GM12878 (cell line): Measurements from ENCODE around the gene CSF1. TPM values are rescaled to one million over a fixed set of nuclear protein-coding genes. Genes with fewer than 3 reads are reported as not detected.

Experiments used
- ATAC-seq: fragments of 200-7000 bp; cut with Tn5 transposase; 3 replicates; pipeline ENCODE4 v1.9.1; 2020; ENCODE audit warnings: mild to moderate bottlenecking, moderate library complexity
- BruUV-seq: library from RNA; stranded (reverse); fragments of 400-500 nt; replicated peaks from 2 replicates; lab custom pipeline; 2021; lab: Mats Ljungman, UMichigan
- CTCF ChIA-PET: fragments of 300-600 bp; sonication (Branson Sonifier 250); formaldehyde crosslinking; extraction: SDS; loops from one replicate; lab custom pipeline; 2021; ENCODE audit warnings: inconsistent platforms; lab: Yijun Ruan, JAX
- POLR2A ChIA-PET: fragments of 350-600 bp; formaldehyde crosslinking; extraction: SDS; loops from one replicate; lab custom pipeline; 2021; ENCODE audit warnings: inconsistent platforms; lab: Charles Lee
- RAD21 ChIA-PET: fragments of 300-600 bp; sonication (Branson Sonifier 250); formaldehyde crosslinking; loops from one replicate; lab custom pipeline; 2023; ENCODE audit warnings: antibody characterized with exemption; ENCODE audit not compliant: unreplicated experiment; lab: Charles Lee
- SMC1A ChIA-PET: fragments of 300-600 bp; sonication (Branson Sonifier 250); formaldehyde crosslinking; loops from one replicate; lab custom pipeline; 2023; ENCODE audit not compliant: unreplicated experiment, uncharacterized antibody; lab: Charles Lee
- DNase-seq: peaks from one replicate; pipeline ENCODE4 v3.0.0-alpha.2; 2011; ENCODE audit warnings: low read depth, low spot score
- FAIRE-seq: peaks from 3 replicates; lab custom pipeline; 2011; peaks lifted over from hg19 to GRCh38; lab: Jason Lieb, UNC
- H2AFZ ChIP-seq: 2 replicates; pipeline ENCODE4 v1.6.0; 2011; ENCODE audit warnings: low read depth, low read length, control low read depth; ENCODE audit not compliant: control insufficient read depth
- H3K27ac ChIP-seq: 2 replicates; pipeline ENCODE4 v1.5.1; 2011; ENCODE audit warnings: control low read depth; ENCODE audit not compliant: control insufficient read depth, insufficient read depth
- H3K27me3 ChIP-seq, 2 experiments: replicated peaks in 1 of 2; 2 replicates each; pipeline versions ENCODE4 v1.6.0 to v1.6.1; 2011; ENCODE audit warnings: low read length in 1 of 2; ENCODE audit not compliant: control insufficient read depth in 2 of 2, insufficient read depth in 2 of 2
- H3K36me3 ChIP-seq, 2 experiments: 2 replicates each; pipeline ENCODE4 v1.5.1; 2011; ENCODE audit warnings: low read length in 1 of 2; ENCODE audit not compliant: control insufficient read depth in 2 of 2, insufficient read depth in 2 of 2
- H3K4me1 ChIP-seq: 2 replicates; pipeline ENCODE4 v1.6.1; 2011; ENCODE audit warnings: mild to moderate bottlenecking, low read length, moderate library complexity, mixed read lengths; ENCODE audit not compliant: control insufficient read depth, insufficient read depth
- H3K4me2 ChIP-seq: 2 replicates; pipeline ENCODE4 v1.6.0; 2011; ENCODE audit warnings: control low read depth; ENCODE audit not compliant: control insufficient read depth, insufficient read depth
- H3K4me3 ChIP-seq: fragments of 200-600 bp; sonication (generic); 2 replicates; pipeline ENCODE4 v1.5.1; 2016
- H3K79me2 ChIP-seq: 2 replicates; pipeline ENCODE4 v1.6.0; 2011; ENCODE audit warnings: low read length; ENCODE audit not compliant: control insufficient read depth, insufficient read depth
- H3K9ac ChIP-seq: 2 replicates; pipeline ENCODE4 v1.8.0; 2011; ENCODE audit warnings: low read length, control low read depth, mixed read lengths; ENCODE audit not compliant: control insufficient read depth, insufficient read depth
- H3K9me3 ChIP-seq: replicated peaks from 3 replicates; pipeline ENCODE4 v1.5.1; 2011; ENCODE audit warnings: mild to moderate bottlenecking, low read length; ENCODE audit not compliant: control insufficient read depth, insufficient read depth
- H4K20me1 ChIP-seq: 2 replicates; pipeline ENCODE4 v1.6.0; 2011; ENCODE audit not compliant: control insufficient read depth, insufficient read depth
- BCLAF1 ChIP-seq: fragments of 450-650 bp; IDR thresholded peaks from 2 replicates; pipeline ENCODE4 v1.6.1; 2017; ENCODE audit warnings: antibody characterized with exemption, mild to moderate bottlenecking, moderate library complexity
- CBX3 ChIP-seq: fragments of 200-600 bp; sonication (generic); IDR thresholded peaks from 2 replicates; pipeline ENCODE4 v1.6.1; 2016; ENCODE audit warnings: low read depth, borderline replicate concordance
- EGR1 ChIP-seq, 2 experiments: IDR thresholded peaks; 1 replicate in 1 of 2; 2 replicates in 1 of 2; pipeline ENCODE4 v1.6.1; 2011 to 2012; ENCODE audit warnings: low read depth in 2 of 2, low read length in 2 of 2, borderline replicate concordance in 1 of 2, mild to moderate bottlenecking in 1 of 2, moderate library complexity in 1 of 2
- IRF4 ChIP-seq: IDR thresholded peaks from 2 replicates; pipeline ENCODE4 v1.6.1; 2011; ENCODE audit warnings: low read depth, low read length
- MTA2 ChIP-seq: fragments of 450-650 bp; IDR thresholded peaks from 2 replicates; pipeline ENCODE4 v1.6.1; 2016; ENCODE audit warnings: low read depth, mild to moderate bottlenecking, moderate library complexity
- MTA3 ChIP-seq: IDR thresholded peaks from 2 replicates; pipeline ENCODE4 v1.6.1; 2012; ENCODE audit warnings: low read length, inconsistent platforms, borderline replicate concordance
- MXI1 ChIP-seq: fragments of 150-350 bp; IDR thresholded peaks from 2 replicates; pipeline ENCODE4 v1.6.1; 2011; ENCODE audit warnings: low read depth, mild to moderate bottlenecking, inconsistent platforms, low read length, improper control_type of control experiment
- RCOR1 ChIP-seq: conservative IDR thresholded peaks from 2 replicates; pipeline ENCODE4 v1.6.1; 2012; ENCODE audit warnings: low read depth, low read length, improper control_type of control experiment
- SIN3A ChIP-seq: IDR thresholded peaks from 2 replicates; pipeline ENCODE4 v1.6.1; 2012; ENCODE audit warnings: low read depth, low read length, improper control_type of control experiment
- SUPT20H ChIP-seq: IDR thresholded peaks from 2 replicates; pipeline ENCODE4 v1.6.1; 2011; ENCODE audit warnings: low read depth, mild to moderate bottlenecking, low read length, moderate library complexity, borderline replicate concordance; ENCODE audit not compliant: control insufficient read depth
- TAF1 ChIP-seq: IDR thresholded peaks from 2 replicates; pipeline ENCODE4 v1.6.1; 2011; ENCODE audit warnings: mild to moderate bottlenecking, low read depth, low read length, borderline replicate concordance
- USF1 ChIP-seq: IDR thresholded peaks from 2 replicates; pipeline ENCODE4 v1.6.1; 2011; ENCODE audit warnings: borderline replicate concordance, low read depth, mild to moderate bottlenecking, moderate library complexity, mixed read lengths, low read length; ENCODE audit not compliant: insufficient read depth; ENCODE audit errors: extremely low read length
- ZNF217 ChIP-seq: fragments of 450-650 bp; IDR thresholded peaks from 2 replicates; pipeline ENCODE4 v1.6.1; 2017; ENCODE audit warnings: antibody characterized with exemption, mild to moderate bottlenecking
- WGBS: methylation state at CpG from one replicate; pipeline ENCODE4 v1.1.6; 2016; ENCODE audit warnings: low lambda C conversion rate; ENCODE audit not compliant: insufficient replicate concordance, insufficient coverage; ENCODE audit errors: missing lambda C conversion rate; 5-methylcytosine and 5-hydroxymethylcytosine counted together
- in situ Hi-C: fragments of 300-500 bp; cut with MboI; formaldehyde crosslinking; loops from 9 replicates; pipeline ENCODE4 v1.14.3; 2018; ENCODE audit warnings: mixed read lengths
- intact Hi-C: fragments of 100-400 bp; cut with micrococcal nuclease; formaldehyde crosslinking; loops from one replicate; pipeline ENCODE4 v1.14.2; 2022; ENCODE audit not compliant: unreplicated experiment
- polyA plus RNA-seq, 11 experiments: library from polyadenylated mRNA; depleted of rRNA in 4 of 11; unstranded in 6 of 11; stranded (reverse) in 5 of 11; fragments of >200 nt; fragmentation: Nextera tagmentation in 4 of 11; fragmentation: Illumina TruSeq in 1 of 11; extraction: Ambion mirVana in 4 of 11; extraction: Trizol in 1 of 11; gene quantifications; 1 replicate in 1 of 11; 2 replicates in 10 of 11; pipeline versions ENCODE4 v1.2.1 to v1.2.3, GENCODE V29; 2011 to 2016; ENCODE audit warnings: inconsistent platforms in 2 of 11, missing spikeins in 2 of 11, low read depth in 1 of 11
- total RNA-seq, 4 experiments: library from RNA; depleted of rRNA in 3 of 4; stranded (reverse); fragments of >200 nt in 3 of 4; fragmentation: Illumina TruSeq in 1 of 4; extraction: Trizol in 1 of 4; gene quantifications; 2 replicates each; pipeline versions ENCODE4 v1.2.1 to v1.2.3, GENCODE V29; 2013 to 2021

The CSF1 gene
- total and polyA plus RNA-seq, 10 of the 15 experiments (the other 5 are each of a cell fraction or from before 2014, with no cell fraction given), result 1.2 to 32.4 (median 13.0) TPM

DNA sequence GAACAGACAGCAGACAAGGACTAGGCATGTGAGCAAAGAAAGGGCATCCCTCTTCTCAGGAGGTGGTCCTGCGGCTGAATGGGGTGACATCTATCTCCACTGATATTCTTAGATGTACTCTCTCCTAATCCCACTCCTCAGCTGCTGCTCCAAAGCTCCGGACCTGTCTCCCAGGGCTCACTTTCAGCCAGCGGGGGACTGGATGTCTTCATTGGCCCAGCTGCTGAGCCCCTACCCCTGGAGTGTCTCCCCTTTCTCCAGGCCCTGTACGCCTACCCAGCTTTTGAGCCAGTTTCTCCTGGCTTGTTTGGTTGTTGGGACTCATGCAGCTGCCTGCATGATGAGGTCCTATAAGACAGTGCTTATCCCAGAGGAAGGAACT is 28.8 kb upstream of the CSF1 start:
- H3K27ac ChIP-seq, result no peak overlapping the region
- ChIA-PET POLR2A (no interaction called here), SMC1A (no interaction called here), CTCF (interaction anchor here (1.2 kb wide), 1 partner anchor 103 kb away, joined by 4 read pairs; no protein-coding TSS in a partner anchor), RAD21 (no interaction called here)
- intact Hi-C loops (no loop called here), in situ Hi-C loops (no loop called here)
- no peak overlapping the region for H2AFZ ChIP-seq
- H3K4me3 ChIP-seq, result no peak overlapping the region
- H3K4me2 ChIP-seq, result no peak overlapping the region
- H3K36me3 ChIP-seq, result no peaks in the 10 kb centered on the region
- H3K4me1 ChIP-seq, result peaks cover 4% of the 10 kb centered on the region
- no peak for FAIRE-seq
- H4K20me1 ChIP-seq, result no peaks in the 10 kb centered on the region
- no peak for DNase-seq
- no peaks in the 10 kb centered on the region for H3K9me3 ChIP-seq
- ATAC-seq, result no peak
- BruUV-seq, result no TSS peak
- no peaks in the 10 kb centered on the region for H3K79me2 ChIP-seq
- 76% methylated on average over 4 of the region's 4 CpGs for WGBS
- no peak overlapping the region for H3K9ac ChIP-seq
- TF ChIP-seq MXI1, result no peak
- TF ChIP-seq EGR1 (IDR thresholded peaks at IDR 0.05; ENCODE audit: borderline replicate concordance in 1 of 2, low read depth in 2 of 2, low read length in 2 of 2), result no peak
- TF ChIP-seq RCOR1, result no peak
- no peak for TF ChIP-seq IRF4
- TF ChIP-seq USF1, result no peak
- no peak for TF ChIP-seq ZNF217
- no peak for TF ChIP-seq MTA2
- no peak for TF ChIP-seq TAF1
- no peak for TF ChIP-seq BCLAF1
- TF ChIP-seq SIN3A, result no peak
- no peak for TF ChIP-seq MTA3
- TF ChIP-seq SUPT20H, result no peak
- TF ChIP-seq CBX3, result no peak
- no peaks in the 10 kb centered on the region for H3K27me3 ChIP-seq
